Karpas-422 (cell line): ENCODE data around the gene HTD2. TPM values are rescaled to one million over a fixed set of nuclear protein-coding genes. Genes with fewer than 3 reads are reported as not detected.
"Not testable (repeated sequence)": the region's sequence is repeated elsewhere in the genome, so short reads cannot be mapped to it uniquely, and the experiment has no call there.

ENCODE experiments used
- DNase-seq: peaks from one replicate; pipeline ENCODE4 v3.0.0-alpha.2; 2015
- H2AFZ ChIP-seq: fragments of 200-600 bp; sonication (generic); 2 replicates; pipeline ENCODE4 v1.6.1; 2014; ENCODE audit warnings: antibody characterized with exemption, low read length, mixed read lengths
- H3K27ac ChIP-seq: fragments of 200-600 bp; sonication (generic); 2 replicates; pipeline ENCODE4 v1.5.1; 2014; ENCODE audit warnings: mild to moderate bottlenecking, low read length, moderate library complexity
- H3K27me3 ChIP-seq: fragments of 200-600 bp; sonication (generic); 2 replicates; pipeline ENCODE4 v1.6.1; 2014; ENCODE audit warnings: low read length, mixed read lengths
- H3K36me3 ChIP-seq: fragments of 200-600 bp; sonication (generic); 2 replicates; pipeline ENCODE4 v1.6.1; 2014; ENCODE audit warnings: low read length, mixed read lengths; ENCODE audit not compliant: insufficient read depth
- H3K4me1 ChIP-seq: fragments of 200-600 bp; sonication (generic); 2 replicates; pipeline ENCODE4 v1.6.1; 2014; ENCODE audit warnings: mild to moderate bottlenecking, low read length, mixed read lengths
- H3K4me2 ChIP-seq: fragments of 200-600 bp; sonication (generic); 2 replicates; pipeline ENCODE4 v1.6.1; 2014; ENCODE audit warnings: low read length, low read depth, mild to moderate bottlenecking; ENCODE audit not compliant: poor library complexity, severe bottlenecking
- H3K4me3 ChIP-seq: fragments of 200-600 bp; sonication (generic); 2 replicates; pipeline ENCODE4 v1.5.1; 2014; ENCODE audit warnings: mild to moderate bottlenecking, antibody characterized with exemption, low read length, mixed read lengths
- H3K79me2 ChIP-seq: fragments of 200-600 bp; sonication (generic); 2 replicates; pipeline ENCODE4 v1.6.1; 2014; ENCODE audit warnings: mild to moderate bottlenecking, low read length, mixed read lengths
- H3K9ac ChIP-seq: fragments of 200-600 bp; sonication (generic); 2 replicates; pipeline ENCODE4 v1.6.0; 2014; ENCODE audit warnings: low read length
- H3K9me2 ChIP-seq: fragments of 200-600 bp; sonication (generic), shearing (Covaris generic); replicated peaks from 2 replicates; pipeline ENCODE4 v1.6.0; 2014; ENCODE audit warnings: mild to moderate bottlenecking, low read length, moderate library complexity; ENCODE audit not compliant: insufficient read depth
- H3K9me3 ChIP-seq: fragments of 300-700, 200-600 bp; sonication (generic); 2 replicates; pipeline ENCODE4 v1.6.1; 2014; ENCODE audit warnings: low read length, mixed read lengths
- H4K20me1 ChIP-seq: fragments of 200-600 bp; sonication (generic); 2 replicates; pipeline ENCODE4 v1.6.1; 2014; ENCODE audit warnings: mild to moderate bottlenecking, antibody characterized with exemption, low read length, low read depth; ENCODE audit not compliant: insufficient read depth
- total RNA-seq: library from RNA; depleted of rRNA; stranded (reverse); fragments of >200 nt; shearing (Covaris generic); gene quantifications from 2 replicates; pipeline ENCODE4 v1.2.3, GENCODE V29; 2014; ENCODE audit warnings: low replicate concordance

Gene HTD2
- total RNA-seq, 1 experiment from 2014 or later, result 19.9 TPM

DNA sequence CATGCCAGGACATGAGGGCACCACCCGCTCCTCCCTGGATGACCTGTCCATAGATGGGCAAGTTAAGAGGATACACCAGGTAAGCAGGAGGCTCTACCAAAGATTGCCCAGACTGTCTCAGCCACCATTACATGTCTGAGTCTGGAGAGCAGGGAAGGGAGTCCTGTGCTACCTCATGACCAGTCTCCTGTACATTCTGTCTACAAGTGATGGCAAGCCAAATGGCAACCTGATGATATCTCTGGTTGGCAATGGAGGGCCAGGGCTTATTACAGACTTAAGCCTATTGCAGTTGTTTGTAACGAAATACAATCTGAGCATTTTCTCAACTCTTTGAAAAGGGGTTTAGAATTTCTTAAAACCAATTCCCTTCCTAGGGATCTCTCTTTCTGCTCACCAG lies 37.0 kb upstream of the HTD2 start:
- H3K79me2 ChIP-seq, result no peaks in the 10 kb centered on the region
- H3K9me3 ChIP-seq, result no peaks in the 10 kb centered on the region
- peaks cover 3% of the 10 kb centered on the region; the same call in 1 of the 2 replicates for H3K36me3 ChIP-seq
- no peak overlapping the region for H3K4me3 ChIP-seq
- H3K9ac ChIP-seq, result no peak overlapping the region
- H3K4me2 ChIP-seq, result no peak overlapping the region
- H2AFZ ChIP-seq, result no peak overlapping the region
- H4K20me1 ChIP-seq, result no peaks in the 10 kb centered on the region
- H3K27ac ChIP-seq, result no peak overlapping the region
- H3K27me3 ChIP-seq, result no peaks in the 10 kb centered on the region
- DNase-seq, result no peak
- no peaks in the 10 kb centered on the region for H3K4me1 ChIP-seq
- H3K9me2 ChIP-seq, result no peaks in the 10 kb centered on the region

- no peaks in the 10 kb centered on the region for H3K9me3 ChIP-seq
- peaks cover 3% of the 10 kb centered on the region for H3K36me3 ChIP-seq
- H3K9me2 ChIP-seq, result no peaks in the 10 kb centered on the region
- H3K27me3 ChIP-seq, result no peaks in the 10 kb centered on the region
- H2AFZ ChIP-seq, result no peak overlapping the region
- H3K9ac ChIP-seq, result no peak overlapping the region
- DNase-seq, result no peak
- no peak overlapping the region for H3K4me2 ChIP-seq
- H3K4me3 ChIP-seq, result no peak overlapping the region
- H3K4me1 ChIP-seq, result no peaks in the 10 kb centered on the region
- no peaks in the 10 kb centered on the region for H3K79me2 ChIP-seq
- no peaks in the 10 kb centered on the region for H4K20me1 ChIP-seq
- no peak overlapping the region for H3K27ac ChIP-seq
These were observed 35.8 kb upstream of the HTD2 start for GRCh38 chr3:58270485-58270884.

GRCh38 chr3:58271901-58272501 lies 34.3 kb upstream of the HTD2 start:
- no peaks in the 10 kb centered on the region for H3K27me3 ChIP-seq
- no peaks in the 10 kb centered on the region for H3K9me3 ChIP-seq
- H2AFZ ChIP-seq, result no peak overlapping the region
- no peaks in the 10 kb centered on the region for H3K79me2 ChIP-seq
- H3K4me1 ChIP-seq, result no peaks in the 10 kb centered on the region
- H3K9me2 ChIP-seq, result no peaks in the 10 kb centered on the region
- no peak overlapping the region for H3K9ac ChIP-seq
- H3K27ac ChIP-seq, result no peak overlapping the region
- H4K20me1 ChIP-seq, result no peaks in the 10 kb centered on the region
- no peak overlapping the region for H3K4me3 ChIP-seq
- no peak overlapping the region for H3K4me2 ChIP-seq
- no peak for DNase-seq
- peaks cover 3% of the 10 kb centered on the region for H3K36me3 ChIP-seq

- no peak overlapping the region for H3K4me2 ChIP-seq
- DNase-seq, result no peak
- no peak overlapping the region for H3K27ac ChIP-seq
- peaks cover 3% of the 10 kb centered on the region for H3K36me3 ChIP-seq
- no peaks in the 10 kb centered on the region for H4K20me1 ChIP-seq
- H2AFZ ChIP-seq, result no peak overlapping the region
- H3K4me1 ChIP-seq, result no peaks in the 10 kb centered on the region
- H3K79me2 ChIP-seq, result no peaks in the 10 kb centered on the region
- no peaks in the 10 kb centered on the region for H3K27me3 ChIP-seq
- H3K9me3 ChIP-seq, result no peaks in the 10 kb centered on the region
- H3K9me2 ChIP-seq, result no peaks in the 10 kb centered on the region
- H3K4me3 ChIP-seq, result no peak overlapping the region
- H3K9ac ChIP-seq, result no peak overlapping the region
These were observed 33.4 kb upstream of the HTD2 start for GRCh38 chr3:58272891-58273290.

- H4K20me1 ChIP-seq, H3K27me3 ChIP-seq, H3K36me3 ChIP-seq, H3K79me2 ChIP-seq, H3K9me2 ChIP-seq, H3K4me2 ChIP-seq, DNase-seq, H2AFZ ChIP-seq, H3K4me1 ChIP-seq, H3K4me3 ChIP-seq, H3K9me3 ChIP-seq, H3K27ac ChIP-seq, H3K9ac ChIP-seq: not testable (repeated sequence)
These were observed 33.0 kb upstream of the HTD2 start for GRCh38 chr3:58273362-58273761.

DNA sequence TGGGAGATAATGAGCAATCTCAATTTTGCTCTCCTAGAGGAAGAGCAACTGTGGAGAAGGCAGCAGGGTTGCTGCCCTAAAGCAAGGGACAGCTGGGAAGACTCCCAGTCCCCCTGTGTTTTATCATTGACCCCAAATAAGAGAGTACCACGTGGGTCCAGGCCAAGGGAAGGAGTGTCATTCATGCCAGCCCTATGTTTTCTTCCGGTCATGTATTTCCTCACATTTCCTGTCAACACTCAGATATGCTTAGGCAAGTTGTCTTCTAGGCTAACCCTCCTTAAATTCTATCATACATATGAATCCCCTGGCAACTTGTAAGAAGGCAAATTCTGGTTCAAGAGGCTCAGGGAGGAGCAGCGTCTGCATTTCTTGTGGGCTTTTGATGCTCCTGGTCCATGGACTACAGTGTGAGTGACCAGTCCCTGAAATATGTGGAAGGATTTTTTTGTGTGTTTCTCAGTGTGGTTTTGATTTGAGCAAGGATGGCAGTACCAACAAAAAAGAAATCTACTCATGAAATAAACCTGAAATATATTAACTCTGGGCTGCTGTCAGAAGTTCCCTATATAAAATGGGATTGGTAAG lies 32.2 kb upstream of the HTD2 start:
- no peak for DNase-seq
- no peaks in the 10 kb centered on the region for H4K20me1 ChIP-seq
- H3K27me3 ChIP-seq, result no peaks in the 10 kb centered on the region
- H3K36me3 ChIP-seq, result peaks cover 3% of the 10 kb centered on the region
- no peaks in the 10 kb centered on the region for H3K9me2 ChIP-seq
- H3K9me3 ChIP-seq, result no peaks in the 10 kb centered on the region
- H3K79me2 ChIP-seq, result no peaks in the 10 kb centered on the region
- no peaks in the 10 kb centered on the region for H3K4me1 ChIP-seq
- H3K4me3 ChIP-seq, result no peak overlapping the region
- no peak overlapping the region for H3K27ac ChIP-seq
- H3K9ac ChIP-seq, result no peak overlapping the region
- H2AFZ ChIP-seq, result no peak overlapping the region
- no peak overlapping the region for H3K4me2 ChIP-seq

DNA sequence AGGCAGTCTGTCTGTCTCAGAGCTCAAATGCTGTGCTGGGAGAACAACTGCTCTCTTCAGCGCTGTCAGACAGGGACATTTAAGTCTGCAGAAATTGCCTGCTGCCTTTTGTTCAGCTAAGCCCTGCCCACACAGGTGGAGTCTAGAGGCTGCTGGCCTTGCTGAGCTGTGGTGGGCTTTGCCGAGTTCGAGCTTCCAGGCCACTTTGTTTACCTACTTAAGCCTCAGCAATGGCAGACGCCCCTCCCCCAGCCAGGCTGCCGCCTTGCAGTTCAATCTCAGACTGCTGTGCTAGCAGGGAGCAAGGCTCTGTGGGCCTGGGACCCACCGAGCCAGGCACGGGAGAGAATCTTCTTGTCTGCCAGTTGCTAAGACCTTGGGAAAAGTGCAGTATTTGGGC lies 25.3 kb upstream of the HTD2 start:
- H3K79me2 ChIP-seq, result no peaks in the 10 kb centered on the region
- H3K9ac ChIP-seq, result no peak overlapping the region
- no peaks in the 10 kb centered on the region for H3K4me1 ChIP-seq
- no peak overlapping the region for H2AFZ ChIP-seq
- H3K9me2 ChIP-seq, result no peaks in the 10 kb centered on the region
- peak; percentile 12 for DNase-seq
- H3K27ac ChIP-seq, result no peak overlapping the region
- H3K36me3 ChIP-seq, result no peaks in the 10 kb centered on the region
- no peaks in the 10 kb centered on the region for H3K27me3 ChIP-seq
- no peaks in the 10 kb centered on the region for H3K9me3 ChIP-seq
- H4K20me1 ChIP-seq, result no peaks in the 10 kb centered on the region
- no peak overlapping the region for H3K4me2 ChIP-seq
- no peak overlapping the region for H3K4me3 ChIP-seq

DNA sequence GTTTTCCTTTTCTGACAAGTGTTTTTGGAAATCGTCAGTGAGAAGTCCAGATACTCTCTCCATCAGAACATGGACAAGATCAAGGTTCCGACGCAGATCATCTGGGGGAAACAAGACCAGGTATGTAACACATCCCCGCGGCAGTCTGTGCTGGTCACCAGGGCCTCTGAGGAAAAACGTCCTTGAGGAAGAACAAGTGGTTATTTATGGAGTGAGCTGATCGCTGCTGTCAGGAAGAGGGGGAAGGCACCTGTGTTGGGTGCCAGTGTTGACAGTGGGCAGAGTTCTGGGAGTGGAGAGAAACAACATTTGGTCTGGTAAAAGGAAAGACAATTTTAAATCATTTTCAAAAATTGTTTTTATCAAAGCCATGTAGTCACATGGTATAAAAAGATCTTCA lies 21.0 kb upstream of the HTD2 start:
- no peak overlapping the region for H3K9ac ChIP-seq
- H3K79me2 ChIP-seq, result no peaks in the 10 kb centered on the region
- peaks cover 4% of the 10 kb centered on the region; the same call in 1 of the 2 replicates for H3K36me3 ChIP-seq
- no peak overlapping the region for H2AFZ ChIP-seq
- H3K27ac ChIP-seq, result no peak overlapping the region
- no peaks in the 10 kb centered on the region; the same call in 1 of the 2 replicates for H3K4me1 ChIP-seq
- no peak overlapping the region for H3K4me2 ChIP-seq
- no peak overlapping the region for H3K4me3 ChIP-seq
- H3K9me3 ChIP-seq, result no peaks in the 10 kb centered on the region
- DNase-seq, result peak; percentile 30
- no peaks in the 10 kb centered on the region for H3K27me3 ChIP-seq
- no peaks in the 10 kb centered on the region for H3K9me2 ChIP-seq
- no peaks in the 10 kb centered on the region for H4K20me1 ChIP-seq
